GM12801 (cell line): ENCODE results near the gene SEMA3E.

Experiments used
- TF ChIP-seq, protein P1 (sequence below): IDR thresholded peaks from one replicate; pipeline ENCODE4 v1.5.1; 2011; ENCODE audit warnings: control low read depth; ENCODE audit not compliant: insufficient read length; ENCODE audit errors: extremely low read depth

SEMA3E gene

DNA sequence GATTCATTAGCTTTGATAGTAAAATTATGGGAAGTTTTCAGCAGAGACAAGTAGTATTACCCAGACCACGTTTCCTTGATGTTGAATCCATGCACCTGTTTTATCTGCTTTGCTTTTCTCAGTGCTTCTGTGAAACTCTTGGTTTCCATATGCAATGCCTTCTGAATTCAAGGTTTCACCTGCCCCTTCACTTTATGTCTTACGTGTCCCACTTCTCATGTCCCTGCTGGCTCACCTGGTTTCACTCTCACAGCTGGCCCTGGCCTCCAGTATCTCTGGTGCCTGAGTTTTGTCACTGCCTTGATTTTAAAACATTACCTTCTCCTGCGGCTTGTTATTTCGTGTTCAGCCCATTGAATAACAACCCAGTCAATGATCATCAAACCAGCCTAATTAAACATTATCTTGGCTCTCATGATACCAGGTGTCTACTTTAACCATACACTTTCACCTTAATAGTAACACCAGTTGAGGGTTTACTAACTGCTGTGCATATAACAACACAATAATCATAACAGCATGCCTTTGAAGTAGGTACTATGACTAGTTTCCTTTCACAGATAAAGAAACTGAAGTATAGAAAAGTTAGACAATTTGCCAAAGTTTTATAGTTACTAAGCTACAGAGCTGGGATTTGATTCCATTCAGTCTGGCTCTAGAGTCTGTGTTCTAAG lies 310.5 kb downstream of the SEMA3E start:
- TF ChIP-seq, protein P1, sequence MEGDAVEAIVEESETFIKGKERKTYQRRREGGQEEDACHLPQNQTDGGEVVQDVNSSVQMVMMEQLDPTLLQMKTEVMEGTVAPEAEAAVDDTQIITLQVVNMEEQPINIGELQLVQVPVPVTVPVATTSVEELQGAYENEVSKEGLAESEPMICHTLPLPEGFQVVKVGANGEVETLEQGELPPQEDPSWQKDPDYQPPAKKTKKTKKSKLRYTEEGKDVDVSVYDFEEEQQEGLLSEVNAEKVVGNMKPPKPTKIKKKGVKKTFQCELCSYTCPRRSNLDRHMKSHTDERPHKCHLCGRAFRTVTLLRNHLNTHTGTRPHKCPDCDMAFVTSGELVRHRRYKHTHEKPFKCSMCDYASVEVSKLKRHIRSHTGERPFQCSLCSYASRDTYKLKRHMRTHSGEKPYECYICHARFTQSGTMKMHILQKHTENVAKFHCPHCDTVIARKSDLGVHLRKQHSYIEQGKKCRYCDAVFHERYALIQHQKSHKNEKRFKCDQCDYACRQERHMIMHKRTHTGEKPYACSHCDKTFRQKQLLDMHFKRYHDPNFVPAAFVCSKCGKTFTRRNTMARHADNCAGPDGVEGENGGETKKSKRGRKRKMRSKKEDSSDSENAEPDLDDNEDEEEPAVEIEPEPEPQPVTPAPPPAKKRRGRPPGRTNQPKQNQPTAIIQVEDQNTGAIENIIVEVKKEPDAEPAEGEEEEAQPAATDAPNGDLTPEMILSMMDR, result no peak

DNA sequence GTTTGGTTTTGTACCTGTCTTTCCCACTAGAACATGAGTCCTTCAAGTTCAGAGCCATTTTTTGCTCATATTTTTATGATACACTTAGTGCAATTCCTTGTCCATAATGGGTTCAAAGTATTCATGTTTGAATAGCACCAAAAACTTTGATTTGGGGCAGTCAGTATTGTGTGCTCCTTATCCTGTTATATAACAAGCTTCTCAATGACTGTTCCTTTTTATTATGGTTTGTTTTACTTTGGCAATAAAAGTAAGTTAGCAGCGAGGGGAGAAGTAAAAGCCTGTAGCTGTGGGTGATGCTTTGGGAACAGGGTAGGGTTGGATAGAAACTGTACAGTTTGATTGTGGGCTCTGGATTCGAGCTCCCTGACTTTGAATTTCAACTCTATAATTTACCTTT lies 311.9 kb downstream of the SEMA3E start:
- TF ChIP-seq, protein P1, result no peak

DNA sequence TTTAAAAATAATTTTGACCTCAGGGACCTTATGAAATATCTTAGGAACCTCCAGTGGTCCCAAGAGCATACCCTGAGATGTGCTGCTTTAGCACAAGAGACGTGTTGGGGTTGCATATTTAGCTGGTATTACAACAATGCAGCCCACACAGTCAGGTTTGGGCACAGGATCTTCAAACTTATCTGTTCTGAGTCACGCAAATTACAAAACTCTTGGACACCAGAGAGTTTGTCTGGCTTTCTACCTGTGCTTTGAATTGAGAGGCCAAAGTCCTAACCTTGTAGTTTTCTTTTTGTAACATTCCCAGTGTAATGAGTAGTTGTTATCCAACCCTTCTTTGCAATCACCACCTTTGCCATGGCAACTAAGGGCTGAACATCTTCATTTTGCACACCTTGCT lies 322.7 kb downstream of the SEMA3E start:
- TF ChIP-seq, protein P1, result no peak

DNA sequence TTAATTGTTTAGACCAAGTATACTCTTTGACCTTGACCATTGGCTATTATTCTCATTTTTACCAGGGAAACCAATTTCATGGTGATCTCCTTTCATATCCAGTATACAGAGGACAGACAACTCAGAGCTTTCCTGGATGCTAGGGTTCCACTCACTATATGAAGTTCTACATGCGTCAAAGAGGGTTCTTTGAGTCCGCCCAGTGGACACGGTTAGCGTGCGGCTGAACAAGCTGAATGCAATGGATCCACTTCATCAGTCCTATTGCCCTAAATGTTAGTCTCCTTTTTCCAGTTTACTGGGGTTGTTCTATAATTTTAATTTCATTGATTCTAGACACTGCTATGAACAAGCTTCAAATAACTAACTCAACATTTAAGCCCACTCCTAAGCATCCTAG lies 323.9 kb downstream of the SEMA3E start:
- TF ChIP-seq, protein P1, result no peak

DNA sequence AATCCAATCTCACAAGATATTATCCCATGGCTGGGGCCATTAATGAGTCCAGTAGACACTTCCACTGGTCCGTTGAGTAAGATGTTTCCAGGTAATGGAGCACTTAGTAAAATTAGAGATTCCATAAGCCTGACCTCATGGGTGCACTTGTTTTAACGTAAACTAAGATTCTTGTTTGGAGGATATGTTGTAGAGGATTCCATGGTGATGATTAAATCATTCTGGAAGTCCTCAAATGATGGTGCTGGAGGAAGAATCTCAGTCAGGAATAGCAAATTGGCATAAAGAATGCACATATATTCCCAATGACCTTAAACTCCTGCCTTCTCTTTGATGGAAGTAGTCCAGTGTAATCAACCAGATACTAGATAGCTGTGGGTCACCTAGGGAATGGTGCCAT lies 324.3 kb downstream of the SEMA3E start:
- TF ChIP-seq, protein P1, result no peak

DNA sequence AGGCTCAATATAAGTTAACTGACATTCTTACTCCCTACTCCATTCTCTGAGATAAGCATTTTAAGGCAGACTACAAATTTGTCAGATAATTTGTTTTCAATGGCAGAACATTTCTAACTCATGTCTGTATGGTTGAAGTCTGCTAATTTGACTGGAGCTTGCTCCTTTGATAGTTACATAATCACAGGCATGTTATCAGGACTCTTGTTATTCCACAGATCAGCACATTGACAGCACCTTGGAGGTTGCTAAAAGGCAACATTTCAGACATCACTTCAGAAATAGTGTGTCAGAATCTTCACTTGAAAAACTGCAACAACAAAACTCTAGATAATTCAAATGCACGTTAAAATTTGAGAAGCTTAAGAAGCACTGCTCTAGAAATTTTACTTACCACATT lies 327.9 kb downstream of the SEMA3E start:
- TF ChIP-seq, protein P1, result no peak

DNA sequence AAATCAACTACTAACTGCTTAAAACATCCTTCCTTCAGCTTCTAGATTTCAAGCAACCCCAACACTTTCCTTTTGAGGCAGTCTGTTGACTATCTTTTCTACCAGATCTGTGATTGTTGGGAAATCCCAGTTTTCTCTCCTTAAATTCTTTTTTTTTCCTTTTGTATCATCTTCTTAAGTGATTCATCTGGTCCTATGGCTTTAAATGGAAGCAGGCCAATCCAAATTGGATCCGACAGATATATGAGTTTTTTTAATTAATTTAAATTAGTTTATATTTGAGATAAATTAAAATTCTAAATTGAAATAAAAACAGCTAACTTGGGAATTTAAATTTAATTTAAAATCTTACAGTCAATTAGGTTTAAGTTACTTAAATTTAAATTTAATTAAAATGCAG lies 335.0 kb downstream of the SEMA3E start:
- TF ChIP-seq, protein P1, result no peak
